ENCODE results near the gene PLLP.

DNA sequence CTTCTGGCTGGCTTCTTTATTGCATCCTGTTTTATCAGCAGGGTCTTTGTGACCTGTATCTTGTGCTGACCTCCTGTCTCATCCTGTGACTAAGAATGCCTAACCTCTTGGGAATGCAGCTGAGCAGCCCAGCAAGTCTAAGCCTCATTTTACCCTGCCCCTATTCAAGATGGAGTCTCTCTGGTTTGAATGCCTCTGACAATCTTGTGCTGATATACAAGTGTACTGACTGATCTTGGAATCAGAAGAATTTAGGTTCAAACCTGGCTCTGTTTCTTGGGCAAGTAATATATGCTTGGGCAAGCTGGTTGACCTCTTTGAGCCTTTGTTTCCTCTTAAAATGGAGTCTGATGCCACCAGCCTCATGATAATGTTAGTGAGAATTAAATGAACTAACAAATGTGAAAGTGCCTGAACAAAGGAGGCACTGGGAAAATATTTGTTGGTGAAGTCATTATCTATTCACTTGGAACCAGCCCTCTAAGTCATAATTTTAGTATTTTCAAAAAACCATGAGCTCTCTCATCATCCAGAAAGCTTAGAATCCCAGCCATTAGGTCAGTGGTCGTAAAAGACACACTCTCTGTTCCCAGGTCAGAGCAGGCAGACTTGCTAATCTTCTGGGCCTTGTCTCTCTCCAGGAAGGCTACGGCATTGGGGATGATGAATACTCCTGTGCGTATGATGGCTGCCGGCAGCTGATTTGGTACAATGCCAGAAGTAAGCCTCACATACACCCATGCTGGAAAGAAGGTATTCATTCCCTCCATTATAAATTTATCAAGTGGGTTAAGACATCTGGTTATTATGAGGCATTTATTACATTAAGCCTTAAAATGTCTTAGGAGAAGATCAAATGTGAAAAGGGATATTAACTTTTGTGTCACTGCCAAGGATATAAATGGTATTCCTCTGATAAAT is 57.5 kb downstream of the PLLP start:
- TF ChIP-seq, protein P1, sequence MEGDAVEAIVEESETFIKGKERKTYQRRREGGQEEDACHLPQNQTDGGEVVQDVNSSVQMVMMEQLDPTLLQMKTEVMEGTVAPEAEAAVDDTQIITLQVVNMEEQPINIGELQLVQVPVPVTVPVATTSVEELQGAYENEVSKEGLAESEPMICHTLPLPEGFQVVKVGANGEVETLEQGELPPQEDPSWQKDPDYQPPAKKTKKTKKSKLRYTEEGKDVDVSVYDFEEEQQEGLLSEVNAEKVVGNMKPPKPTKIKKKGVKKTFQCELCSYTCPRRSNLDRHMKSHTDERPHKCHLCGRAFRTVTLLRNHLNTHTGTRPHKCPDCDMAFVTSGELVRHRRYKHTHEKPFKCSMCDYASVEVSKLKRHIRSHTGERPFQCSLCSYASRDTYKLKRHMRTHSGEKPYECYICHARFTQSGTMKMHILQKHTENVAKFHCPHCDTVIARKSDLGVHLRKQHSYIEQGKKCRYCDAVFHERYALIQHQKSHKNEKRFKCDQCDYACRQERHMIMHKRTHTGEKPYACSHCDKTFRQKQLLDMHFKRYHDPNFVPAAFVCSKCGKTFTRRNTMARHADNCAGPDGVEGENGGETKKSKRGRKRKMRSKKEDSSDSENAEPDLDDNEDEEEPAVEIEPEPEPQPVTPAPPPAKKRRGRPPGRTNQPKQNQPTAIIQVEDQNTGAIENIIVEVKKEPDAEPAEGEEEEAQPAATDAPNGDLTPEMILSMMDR (IDR thresholded peaks at IDR 0.05): no peak
- TF ChIP-seq POLR2A (IDR thresholded peaks at IDR 0.05) (no peak), POLR2AphosphoS5 (IDR thresholded peaks at IDR 0.05) (no peak)
